ENCODE data around the gene PNPLA2.

The PNPLA2 gene, protein sequence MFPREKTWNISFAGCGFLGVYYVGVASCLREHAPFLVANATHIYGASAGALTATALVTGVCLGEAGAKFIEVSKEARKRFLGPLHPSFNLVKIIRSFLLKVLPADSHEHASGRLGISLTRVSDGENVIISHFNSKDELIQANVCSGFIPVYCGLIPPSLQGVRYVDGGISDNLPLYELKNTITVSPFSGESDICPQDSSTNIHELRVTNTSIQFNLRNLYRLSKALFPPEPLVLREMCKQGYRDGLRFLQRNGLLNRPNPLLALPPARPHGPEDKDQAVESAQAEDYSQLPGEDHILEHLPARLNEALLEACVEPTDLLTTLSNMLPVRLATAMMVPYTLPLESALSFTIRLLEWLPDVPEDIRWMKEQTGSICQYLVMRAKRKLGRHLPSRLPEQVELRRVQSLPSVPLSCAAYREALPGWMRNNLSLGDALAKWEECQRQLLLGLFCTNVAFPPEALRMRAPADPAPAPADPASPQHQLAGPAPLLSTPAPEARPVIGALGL

DNA sequence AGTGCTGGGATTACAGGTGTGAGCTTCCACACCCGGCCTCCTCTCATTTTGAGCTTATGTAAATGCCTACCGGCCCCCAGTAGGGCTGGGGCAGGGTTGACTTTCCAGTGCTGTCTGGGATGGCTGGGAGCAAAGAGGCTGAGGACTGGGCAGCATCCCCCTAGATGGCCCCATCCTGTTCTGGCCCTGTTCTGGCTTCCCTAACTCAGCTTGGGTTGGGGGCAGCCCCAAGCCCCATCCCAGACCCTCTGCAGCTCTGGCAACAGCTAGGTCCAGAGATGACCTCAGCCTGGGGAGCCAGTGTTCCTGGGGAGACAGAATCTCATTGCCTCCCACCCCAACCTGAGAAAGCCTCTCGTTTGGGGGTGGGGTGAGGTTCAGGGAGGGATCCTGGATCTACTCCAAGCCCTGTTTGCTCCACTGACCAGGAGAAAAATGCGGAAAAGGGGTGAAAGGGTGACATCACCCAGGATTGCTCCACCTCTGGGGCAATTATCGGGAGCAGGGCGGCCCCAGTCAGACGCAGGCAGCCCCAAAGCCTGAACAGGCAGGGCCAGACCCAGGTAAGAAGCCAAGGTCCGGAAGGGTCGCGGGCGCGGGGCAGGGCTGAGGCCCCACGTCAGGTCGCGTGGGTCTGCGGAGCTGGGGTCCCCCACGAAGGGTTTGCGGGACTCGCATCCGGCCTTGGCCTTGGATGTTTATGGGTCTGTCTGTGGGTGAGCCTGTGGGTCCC, at the start of gene PNPLA2:
PNPLA2 (plus strand) TSS at position 519 of the 733 bp plus-strand sequence. CDS start 805 bp downstream, outside the sequence.
- no peak for DNase-seq (ENCODE audit: low spot score)

DNA sequence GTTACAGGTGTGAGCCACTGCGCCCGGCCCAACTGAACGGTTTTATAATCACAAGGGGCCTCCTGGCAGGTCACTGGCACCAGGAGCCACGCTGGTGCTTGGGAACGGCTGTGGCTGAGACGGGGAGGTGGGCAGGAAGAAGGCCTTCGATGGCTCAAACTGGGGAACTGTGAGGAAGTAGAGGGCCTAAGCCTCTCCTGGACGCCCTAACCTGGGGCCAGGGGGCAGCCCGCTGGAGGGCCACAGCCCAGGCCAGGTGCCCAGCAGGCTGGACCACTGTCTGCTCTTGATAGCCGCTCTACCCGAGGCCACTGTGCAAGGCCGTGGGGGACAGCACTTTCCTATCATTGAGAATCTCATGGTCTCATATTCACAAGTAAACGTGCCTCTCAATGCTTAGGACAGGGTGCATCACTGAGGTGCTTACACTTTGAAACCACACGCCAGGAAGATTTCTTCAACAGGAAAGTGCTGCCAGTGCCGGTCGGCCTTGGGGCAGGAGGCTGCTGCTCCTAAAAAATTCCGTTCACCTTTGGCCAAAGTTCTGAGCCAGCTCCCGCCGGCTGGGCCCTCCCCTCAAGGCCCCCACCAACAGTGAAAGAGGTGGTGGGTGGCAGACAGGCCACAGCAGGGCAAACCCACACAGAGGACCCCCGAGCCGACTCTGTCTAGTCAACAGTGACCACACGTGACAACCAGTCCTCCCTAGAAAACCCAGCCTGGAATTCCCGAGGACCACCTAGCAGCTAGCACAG, 48.6 kb upstream of the PNPLA2 start:
- no peak for DNase-seq (ENCODE audit: low spot score)

DNA sequence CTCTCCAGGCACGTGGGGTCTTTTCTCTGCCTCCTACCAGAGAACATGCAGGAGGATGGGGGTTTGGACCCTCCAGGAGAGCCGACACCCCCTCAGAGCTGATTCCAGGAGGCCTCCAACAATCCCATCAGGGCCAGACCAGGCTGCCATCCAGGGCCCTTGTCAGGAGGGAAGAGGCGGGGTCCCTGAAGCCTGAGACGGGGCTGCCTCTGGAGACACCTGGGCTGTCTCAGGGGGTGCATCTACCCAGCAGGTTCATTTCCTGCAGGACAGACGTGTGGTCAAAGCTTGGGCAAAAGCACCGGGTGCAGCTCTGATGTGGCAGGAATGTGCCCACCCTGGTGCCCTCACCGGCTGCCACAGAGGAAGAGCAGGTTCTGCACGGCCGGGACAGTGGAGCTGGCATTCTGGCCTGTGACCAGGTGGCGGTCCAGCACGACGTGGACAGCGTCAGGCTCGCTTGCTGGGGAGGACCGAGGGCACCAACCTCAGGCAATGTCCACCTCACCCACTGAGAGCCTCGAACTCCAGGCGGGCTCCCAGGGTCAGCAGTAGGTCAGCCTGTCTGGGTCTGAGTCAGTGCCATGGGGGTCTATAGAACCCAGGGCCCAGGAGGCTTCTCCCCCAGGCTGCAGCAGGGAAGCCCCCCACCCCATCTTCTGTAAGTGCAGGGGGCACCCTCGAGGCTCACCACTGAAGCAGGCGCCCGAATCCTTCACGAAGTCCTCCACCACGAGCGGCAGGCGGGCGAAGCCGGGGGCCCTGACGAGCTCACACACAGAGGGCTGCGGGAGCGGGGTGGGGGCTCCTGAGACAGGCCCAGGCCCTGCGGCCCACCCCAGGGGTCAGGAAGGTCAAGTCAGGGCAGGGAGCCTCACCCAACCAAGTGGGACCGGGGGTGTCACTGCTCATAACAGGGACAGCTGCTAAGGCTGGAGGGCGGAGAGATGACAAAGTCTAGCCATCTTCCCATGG, 47.8 kb upstream of the PNPLA2 start:
- DNase-seq (ENCODE audit: low spot score): no peak

DNA sequence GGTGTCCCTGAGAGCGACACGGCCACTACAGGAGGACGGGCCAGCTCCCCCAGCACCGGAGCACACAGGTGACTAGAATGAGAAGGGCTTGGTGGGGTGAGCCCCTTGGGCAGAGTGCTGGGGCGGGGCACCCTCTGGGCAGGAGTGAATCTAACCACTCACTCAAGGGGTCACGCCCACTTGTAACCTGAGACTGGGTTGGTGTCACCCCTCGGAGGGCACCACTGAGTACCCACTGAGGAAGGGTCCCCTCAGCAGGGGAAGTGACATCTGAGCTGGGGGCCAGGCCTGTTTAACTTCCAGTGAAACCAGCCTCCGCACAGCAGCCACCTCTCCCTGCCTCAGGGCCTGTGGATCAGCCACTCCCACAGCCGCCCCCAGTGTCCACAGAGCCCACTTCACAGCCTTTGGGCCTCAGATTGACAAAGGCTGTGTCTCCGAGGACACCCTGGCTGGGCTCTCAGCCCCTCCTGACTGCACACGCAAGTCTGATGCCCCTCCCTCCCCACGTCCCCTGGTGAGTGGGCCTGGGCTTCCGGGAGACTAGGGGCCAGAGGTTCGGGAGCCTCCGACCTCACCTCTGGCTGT, 47.0 kb upstream of the PNPLA2 start:
- no peak for DNase-seq (ENCODE audit: low spot score)

DNA sequence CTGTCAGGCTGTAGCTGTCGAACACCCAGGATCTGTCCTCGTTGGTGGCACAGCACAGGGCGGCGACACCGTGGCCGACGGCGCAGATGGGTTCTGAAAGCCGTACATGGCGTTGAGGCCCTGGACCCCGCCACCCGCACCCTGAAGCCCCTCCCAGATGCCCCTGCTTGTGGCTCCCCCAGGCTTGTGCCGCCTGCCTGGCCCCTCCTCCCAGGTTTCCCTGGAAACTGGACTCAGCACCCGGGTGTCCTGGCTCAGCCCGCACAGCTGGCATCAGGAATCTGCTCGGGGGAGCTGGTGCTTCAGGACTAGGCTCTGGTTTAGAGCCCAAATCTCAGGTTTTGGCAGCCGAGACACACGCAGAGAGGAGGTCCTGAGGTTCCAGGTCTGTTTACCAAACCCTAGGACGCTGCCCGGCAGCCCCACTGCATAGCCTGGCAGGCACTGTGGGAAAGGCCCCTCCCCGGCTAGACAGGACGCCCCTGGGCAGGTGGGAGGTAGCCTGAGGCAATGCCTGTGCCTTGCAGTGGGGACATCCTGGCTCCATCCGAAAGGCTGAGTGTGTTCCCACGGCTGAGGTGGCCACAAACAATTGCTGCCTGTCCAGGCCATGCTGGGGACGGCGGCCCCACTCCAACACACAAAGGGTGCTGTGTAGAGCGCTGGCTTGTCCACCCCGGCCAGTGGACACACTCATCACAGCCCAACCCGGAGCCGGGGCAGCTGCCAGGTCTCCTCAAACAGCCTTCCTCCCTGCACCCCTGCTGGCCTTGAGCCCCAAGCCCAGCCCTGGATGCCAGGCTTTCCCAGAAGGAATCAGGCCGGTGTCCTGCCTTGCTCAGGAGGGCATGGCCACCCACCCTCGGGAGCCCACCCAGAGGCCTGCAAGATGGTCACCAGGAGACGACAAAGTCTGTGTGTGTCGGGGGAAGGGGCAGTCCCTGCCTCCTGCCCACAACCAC, 46.0 kb upstream of the PNPLA2 start:
- peak; percentile 93 for DNase-seq (ENCODE audit: low spot score)

DNA sequence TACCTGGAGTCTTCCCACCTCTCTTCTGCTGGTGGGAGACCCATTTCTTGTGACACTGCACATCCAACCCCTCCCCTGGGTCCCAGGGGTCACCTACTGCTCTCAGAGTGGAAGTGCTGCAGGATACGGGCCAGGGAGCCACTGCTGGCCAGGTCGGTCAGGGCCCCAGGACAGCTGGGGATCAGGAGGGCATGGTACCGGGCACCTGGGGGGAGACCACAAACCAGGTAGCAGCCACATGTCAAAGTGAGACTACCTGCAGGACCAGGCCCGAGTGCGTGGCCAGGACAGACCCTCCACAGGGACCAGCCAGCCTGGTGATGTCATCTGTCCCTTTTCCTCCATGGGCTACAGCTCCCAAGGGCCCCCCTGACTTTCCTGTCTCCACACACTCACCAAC, 45.3 kb upstream of the PNPLA2 start:
- DNase-seq (ENCODE audit: low spot score): no peak

DNA sequence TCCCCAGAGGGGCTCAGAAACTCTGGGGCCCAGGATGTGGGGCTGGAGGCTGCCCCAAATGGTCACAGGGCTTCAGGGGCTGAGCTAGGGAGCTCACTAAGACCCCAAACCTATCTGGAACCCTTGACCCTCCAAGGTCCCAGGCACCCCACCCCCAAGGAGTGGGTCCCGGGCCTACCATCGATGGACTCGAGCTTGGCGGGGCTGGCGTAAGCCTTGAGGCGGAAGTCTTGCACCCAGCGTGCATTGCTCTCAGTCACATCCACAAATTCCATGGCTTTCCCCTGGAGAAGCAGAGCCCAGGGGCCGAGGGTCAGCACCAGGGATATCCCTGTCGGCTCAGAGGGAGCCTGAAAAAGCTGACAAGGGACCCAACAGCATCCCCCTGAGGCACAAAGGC, 44.9 kb upstream of the PNPLA2 start:
- no peak for DNase-seq (ENCODE audit: low spot score)

DNA sequence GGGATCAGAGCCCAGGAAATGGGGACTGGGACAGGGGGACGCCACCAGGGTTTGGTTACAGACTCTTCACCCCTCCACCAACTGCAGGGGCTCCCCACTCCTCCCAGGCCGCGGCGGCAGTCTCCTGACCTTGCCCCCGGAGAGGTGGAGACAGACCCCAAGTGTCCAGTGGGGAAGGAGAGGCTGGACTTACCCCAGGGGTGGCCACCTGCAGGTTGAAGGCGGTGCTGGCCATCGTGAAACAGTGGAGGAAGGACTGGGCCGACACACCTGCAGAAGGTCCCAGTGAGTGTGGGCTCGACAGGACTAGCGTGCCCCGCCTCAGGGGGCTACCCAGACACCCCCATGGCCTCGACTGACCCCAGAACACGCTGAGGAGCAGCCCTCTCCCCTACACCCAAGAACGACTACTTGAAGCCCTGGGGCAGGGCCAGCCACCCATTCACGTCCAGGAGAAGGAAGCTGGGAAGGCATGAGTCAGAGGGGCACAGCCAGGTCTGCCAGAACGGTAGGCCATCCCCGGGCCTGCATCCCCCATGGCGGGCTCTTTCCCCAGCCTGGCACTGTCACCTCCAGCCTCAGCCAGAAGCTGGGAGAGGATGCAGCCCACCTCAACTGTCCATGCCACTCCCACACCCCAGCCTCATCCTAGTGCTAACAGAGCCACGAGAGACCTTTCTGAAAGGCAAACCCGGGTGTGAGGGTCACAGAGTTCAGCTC, 43.7 kb upstream of the PNPLA2 start:
- no peak for DNase-seq (ENCODE audit: low spot score)

DNA sequence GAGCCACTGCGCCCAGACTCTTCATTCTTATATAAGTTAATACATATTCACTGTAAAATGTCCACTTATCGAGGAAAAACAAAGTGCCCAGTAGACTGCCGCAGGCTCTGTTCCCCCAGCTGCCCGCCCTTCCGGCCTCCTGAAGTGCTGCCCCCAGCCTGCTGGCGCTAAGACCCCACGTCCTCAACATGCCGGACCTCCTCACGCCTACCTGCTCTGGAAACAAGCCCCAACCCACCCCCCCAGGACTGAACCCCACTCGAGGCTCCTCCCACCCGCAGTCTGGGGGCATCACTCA, 42.5 kb upstream of the PNPLA2 start:
- DNase-seq (ENCODE audit: low spot score): no peak

DNA sequence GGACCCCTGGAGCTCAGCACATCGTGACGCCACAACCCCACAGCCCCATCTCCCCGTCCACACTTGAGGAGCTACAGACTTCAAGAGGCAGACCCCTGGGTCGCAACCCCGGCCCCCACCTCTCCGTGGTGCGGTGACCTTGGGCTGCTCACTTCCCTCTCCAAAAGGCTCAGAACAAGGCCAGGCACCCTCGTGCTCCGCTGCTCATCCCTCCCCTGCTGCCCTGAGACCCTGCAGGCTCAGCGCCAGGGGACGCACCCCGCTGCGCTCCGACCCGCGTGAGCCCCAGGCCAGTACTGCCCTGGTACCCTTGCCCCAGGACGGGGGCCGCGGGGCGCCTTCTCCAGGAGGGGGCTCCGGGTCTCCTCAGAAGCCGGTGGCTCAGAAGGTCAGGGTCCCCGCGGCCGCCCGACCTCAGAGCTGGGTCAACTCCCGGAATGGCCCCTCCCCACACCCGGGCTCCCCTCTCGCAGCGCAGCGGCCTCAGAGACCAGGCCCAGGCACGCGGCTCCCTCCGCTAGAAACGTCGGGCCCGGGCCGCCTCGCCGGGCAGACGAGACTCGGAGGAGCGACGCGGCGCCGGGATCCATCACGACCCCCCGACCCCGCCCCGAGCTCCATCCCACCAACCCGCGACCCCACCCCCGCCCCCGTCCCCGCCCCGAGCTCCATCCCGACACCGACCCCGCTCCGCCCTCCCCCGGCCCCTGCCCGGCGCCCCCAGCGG, 42.0 kb upstream of the PNPLA2 start:
- DNase-seq (ENCODE audit: low spot score): no peak

DNA sequence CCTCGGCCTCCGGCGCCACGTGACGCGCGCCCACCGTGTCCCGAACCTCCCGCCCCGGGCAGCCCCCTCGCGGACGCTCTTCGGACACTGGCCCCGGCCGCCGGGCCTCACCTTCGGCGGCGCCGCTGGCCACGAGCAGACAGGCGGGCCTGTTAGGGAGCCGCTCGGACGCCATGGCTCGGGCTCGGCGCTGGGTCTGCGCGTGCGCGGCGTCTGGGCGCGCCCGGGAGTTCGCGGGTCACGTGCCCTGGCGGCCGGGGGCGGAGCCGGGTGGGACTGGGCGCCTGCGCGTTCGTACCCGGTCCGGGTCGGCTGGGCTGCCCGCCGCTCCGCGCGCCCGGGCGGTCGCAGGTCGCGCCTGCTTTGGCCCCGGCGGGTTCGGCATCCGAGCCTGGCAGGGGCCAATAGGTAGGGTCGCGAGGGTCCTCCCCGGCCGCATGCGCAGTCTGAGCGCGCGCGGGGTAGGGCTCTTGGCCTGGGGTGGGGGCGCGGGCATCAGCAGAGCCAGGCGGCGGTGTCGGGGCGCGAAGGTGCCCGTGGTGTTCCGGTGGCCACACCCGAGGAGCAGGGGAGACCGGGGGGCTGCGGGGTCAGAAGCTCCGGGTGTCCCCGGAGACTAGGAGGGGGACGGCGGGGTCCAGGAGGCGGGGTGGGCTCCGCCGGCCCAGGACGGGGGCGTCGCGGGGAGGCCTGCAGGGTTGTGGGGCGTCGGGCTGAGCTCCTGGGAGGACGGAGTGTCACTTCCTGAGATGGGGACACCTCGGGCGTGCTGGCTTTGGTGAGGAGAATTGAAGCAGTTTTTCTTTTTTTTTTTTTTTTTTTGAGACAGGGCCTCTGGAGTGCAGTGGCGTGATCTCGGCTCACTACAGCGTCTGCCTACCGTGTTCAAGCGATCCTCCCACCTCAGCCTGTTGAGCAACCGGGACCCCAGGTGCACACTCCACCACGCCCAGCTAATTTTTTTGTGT, 41.1 kb upstream of the PNPLA2 start, which contains the start of gene GATD1:
GATD1 (minus strand) TSS at position 200 of the 968 bp plus-strand sequence; CDS start at position 175, 25 bp downstream.
- DNase-seq (ENCODE audit: low spot score): peak; percentile 84

DNA sequence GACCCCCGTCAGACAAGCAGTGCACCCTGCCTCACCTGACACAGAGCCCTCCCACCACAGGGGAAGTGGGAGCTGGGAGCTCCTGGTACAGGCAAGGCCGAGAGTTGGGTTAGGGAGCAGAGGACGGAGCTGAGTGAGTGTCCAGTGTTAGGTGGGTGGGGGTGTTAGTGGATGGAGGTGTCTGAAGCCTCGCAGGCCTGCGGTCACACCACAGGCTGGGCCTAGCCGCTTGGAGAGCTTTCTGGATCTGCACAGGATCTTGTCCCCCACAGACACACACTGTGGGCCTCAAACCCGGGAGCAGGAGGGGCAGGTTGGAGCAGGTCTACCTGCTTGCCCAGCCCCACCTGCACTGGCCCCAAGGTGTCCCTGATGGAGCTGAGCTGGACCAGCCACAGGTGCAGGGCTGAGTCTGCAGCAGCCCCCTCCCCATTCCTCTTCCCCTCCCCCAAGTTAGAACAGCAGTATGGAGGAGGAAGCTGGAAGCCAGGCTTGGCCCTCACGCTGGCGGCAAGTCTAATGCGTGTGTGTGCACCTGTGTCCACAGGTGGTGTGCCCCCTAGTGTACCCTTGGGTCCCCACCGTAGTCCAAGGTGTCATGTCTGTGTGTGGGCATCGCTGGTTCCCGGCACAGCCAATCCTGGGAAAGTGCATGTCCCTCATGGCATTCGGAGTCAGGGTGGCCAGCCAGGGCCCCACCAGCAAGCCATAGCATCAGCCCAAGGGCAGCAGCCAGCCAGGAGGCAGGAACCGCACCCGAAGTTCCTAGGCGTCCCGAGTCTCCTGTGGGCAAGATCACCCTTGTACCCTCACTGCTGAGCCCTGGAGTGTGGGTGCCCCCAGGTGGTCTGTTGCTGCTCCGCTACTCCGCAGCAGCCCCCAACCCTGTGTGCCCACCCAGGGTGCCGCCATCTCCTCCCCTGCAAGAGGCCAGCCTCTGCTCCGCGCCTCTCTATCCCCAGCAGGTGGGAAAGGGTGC, 39.4 kb upstream of the PNPLA2 start:
- no peak for DNase-seq (ENCODE audit: low spot score)

DNA sequence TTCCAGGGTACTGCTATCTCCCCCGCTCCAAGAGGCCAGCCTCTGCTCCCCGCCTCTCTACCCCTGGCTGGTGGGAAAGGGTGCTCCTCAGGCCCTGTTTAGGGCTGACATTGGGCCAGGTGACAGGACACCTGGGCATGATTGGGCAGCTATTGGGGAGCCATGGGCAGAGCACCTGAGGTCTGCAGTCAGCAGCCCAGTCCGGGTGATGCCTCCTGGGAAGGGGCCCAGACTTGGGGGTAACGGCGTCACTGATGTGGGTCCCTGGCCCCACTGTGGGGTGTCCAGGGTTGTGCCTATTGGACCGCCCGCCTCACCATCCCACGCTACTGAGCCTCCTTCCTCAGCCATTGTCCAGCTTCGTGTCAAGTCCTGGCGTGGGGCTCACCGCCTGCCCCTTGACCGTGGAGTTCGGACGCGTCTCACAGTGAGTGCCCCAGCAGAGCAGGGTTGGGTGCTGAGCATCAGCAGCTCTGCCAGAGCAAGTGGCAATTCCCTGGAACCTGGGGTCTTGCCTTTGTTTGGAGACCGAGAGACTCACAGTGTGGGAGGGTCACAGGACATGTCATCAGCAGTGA, 38.7 kb upstream of the PNPLA2 start:
- DNase-seq (ENCODE audit: low spot score): no peak

DNA sequence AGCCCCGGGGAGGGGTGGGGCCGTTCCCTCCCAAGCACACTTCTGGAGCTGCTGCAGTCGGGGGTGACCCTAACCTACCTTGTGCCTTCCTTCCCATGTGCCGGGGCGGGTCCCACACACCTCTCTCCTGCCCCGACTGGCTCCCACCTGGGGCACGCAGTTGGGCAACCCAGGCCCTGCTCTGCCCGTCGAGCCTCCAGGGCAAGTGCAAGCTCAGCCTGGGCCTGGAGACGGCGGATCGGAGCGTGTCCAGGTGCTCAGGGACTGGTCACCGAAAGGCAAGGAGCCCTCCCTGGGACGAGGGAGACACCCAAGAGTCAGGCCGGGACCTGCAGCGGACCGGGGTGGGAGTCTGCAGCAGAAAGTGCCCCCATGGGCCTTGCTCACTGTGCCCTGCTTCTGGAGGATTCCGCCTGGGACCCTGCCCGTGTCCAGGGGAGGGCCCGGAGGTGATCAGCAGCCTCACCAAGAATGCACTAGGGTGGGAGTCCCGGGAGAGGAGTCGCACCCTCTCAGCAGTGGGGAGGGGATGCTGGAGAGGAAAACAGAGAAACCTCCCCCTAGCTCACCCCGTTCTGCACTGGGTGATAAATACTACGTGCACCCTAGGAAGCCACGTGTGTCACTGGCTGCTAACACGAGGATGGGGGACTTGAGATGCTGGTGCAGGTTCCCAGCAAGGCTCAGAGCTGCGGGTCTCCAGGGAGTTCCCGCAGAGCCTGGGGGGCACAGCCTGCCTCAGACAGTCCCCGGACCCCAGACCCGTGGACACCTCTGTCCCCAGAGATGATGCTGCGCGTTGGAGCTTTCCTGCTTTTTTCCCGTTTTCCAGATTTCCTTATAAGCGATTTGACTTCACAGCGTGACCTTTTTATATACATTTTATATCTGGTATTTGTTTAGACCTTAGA, 36.2 kb upstream of the PNPLA2 start:
- no peak for DNase-seq (ENCODE audit: low spot score)

Measured in putamen (tissue), 1 donor.